Mesothelial cell of epicardium (in vitro differentiated cells): Measurements from ENCODE around the gene LBHD1. TPM values are rescaled to one million over a fixed set of nuclear protein-coding genes. Genes with fewer than 3 reads are reported as not detected.
A peak's percentile ranks its signal among the peaks of the same experiment; 100 is the strongest.
"Not testable (repeated sequence)": the region's sequence is repeated elsewhere in the genome, so short reads cannot be mapped to it uniquely, and the experiment has no call there.

Experiments
- DNase-seq, 2 experiments: peaks; one replicate each; pipeline ENCODE4 v3.0.0; 2021; ENCODE audit warnings: low spot score in 2 of 2; ENCODE audit not compliant: unreplicated experiment in 2 of 2
- H3K27ac Mint-ChIP-seq: 2 replicates; pipeline ENCODE4 v1.8.0; 2021; ENCODE audit warnings: mixed read lengths
- H3K27me3 Mint-ChIP-seq: 2 replicates; pipeline ENCODE4 v1.8.0; 2021; ENCODE audit warnings: low read depth, mixed read lengths
- H3K36me3 Mint-ChIP-seq: 2 replicates; pipeline ENCODE4 v1.8.0; 2021; ENCODE audit warnings: mixed read lengths
- H3K4me1 Mint-ChIP-seq: 2 replicates; pipeline ENCODE4 v1.8.0; 2021; ENCODE audit warnings: mixed read lengths
- H3K4me3 Mint-ChIP-seq: 2 replicates; pipeline ENCODE4 v1.8.0; 2021; ENCODE audit warnings: mild to moderate bottlenecking, moderate library complexity, mixed read lengths
- H3K9me3 Mint-ChIP-seq: 2 replicates; pipeline ENCODE4 v1.8.0; 2021; ENCODE audit warnings: mixed read lengths
- total RNA-seq: library from RNA; stranded (reverse); gene quantifications from 3 replicates; pipeline ENCODE4 v1.2.1, GENCODE V29; 2021
- TF ChIP-seq, protein P1 (sequence below): fragments of 200-600 bp; sonication (generic); IDR thresholded peaks from one replicate; pipeline ENCODE4 v1.5.0; 2021; ENCODE audit warnings: antibody characterized with exemption; ENCODE audit not compliant: unreplicated experiment

Gene LBHD1
- total RNA-seq, 1 donor from 2014 or later: 9.8 TPM

DNA sequence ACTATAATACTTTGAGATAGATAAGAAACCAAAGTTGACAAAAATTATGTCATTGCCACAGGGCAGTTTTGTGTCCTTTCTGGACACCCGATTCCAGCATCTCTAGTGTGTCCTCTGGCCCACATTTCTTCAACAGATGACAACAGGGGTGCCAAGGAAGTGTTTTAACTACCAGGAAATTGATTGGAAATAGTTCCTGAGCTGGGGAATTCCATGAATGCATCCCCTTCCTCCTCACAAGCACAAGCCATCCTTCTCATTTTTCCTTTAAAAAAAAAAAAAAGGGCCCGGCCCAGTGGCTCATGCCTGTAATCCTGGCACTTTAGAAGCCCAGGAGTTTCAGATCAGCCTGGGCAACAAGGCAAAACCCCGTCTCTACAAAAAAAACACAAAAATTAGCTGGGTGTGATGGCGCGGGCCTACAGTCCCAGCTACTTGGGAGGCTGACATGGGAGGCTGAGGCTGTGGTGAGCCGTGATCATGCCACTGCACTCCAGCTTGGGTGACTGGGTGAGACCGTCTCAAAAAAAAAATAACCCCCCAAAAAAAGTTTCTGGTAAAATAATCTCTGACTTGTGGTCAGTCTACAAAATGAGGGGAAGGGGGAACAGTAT, 49.5 kb downstream of the LBHD1 start:
- Mint-ChIP-seq H3K27me3 (no peaks in the 10 kb centered on the region), H3K4me3 (peak overlapping the region; percentile 92), H3K27ac (peak overlapping the region; percentile 97), H3K4me1 (peaks cover 23% of the 10 kb centered on the region), H3K9me3 (no peaks in the 10 kb centered on the region), H3K36me3 (peaks cover 19% of the 10 kb centered on the region)
- TF ChIP-seq, protein P1, sequence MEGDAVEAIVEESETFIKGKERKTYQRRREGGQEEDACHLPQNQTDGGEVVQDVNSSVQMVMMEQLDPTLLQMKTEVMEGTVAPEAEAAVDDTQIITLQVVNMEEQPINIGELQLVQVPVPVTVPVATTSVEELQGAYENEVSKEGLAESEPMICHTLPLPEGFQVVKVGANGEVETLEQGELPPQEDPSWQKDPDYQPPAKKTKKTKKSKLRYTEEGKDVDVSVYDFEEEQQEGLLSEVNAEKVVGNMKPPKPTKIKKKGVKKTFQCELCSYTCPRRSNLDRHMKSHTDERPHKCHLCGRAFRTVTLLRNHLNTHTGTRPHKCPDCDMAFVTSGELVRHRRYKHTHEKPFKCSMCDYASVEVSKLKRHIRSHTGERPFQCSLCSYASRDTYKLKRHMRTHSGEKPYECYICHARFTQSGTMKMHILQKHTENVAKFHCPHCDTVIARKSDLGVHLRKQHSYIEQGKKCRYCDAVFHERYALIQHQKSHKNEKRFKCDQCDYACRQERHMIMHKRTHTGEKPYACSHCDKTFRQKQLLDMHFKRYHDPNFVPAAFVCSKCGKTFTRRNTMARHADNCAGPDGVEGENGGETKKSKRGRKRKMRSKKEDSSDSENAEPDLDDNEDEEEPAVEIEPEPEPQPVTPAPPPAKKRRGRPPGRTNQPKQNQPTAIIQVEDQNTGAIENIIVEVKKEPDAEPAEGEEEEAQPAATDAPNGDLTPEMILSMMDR: no peak
- DNase-seq: no peak

- TF ChIP-seq, protein P1: no peak
- H3K4me3 Mint-ChIP-seq: peak within 1 kb of the TSS; percentile 92
- peak within 1 kb of the TSS; percentile 97 for H3K27ac Mint-ChIP-seq
These were observed 50.2 kb downstream of the LBHD1 start, which contains the start of gene B3GAT3 for GRCh38 chr11:62621567-62622470. Gene B3GAT3 (minus strand): TSS chr11:62621986. CDS start chr11:62621947, 39 bp downstream.

GRCh38 chr11:62621027-62621566, 51.0 kb downstream of the LBHD1 start:
- H3K27me3 Mint-ChIP-seq: no peaks in the 10 kb centered on the region
- no peaks in the 10 kb centered on the region for H3K9me3 Mint-ChIP-seq
- peaks cover 12% of the 10 kb centered on the region for H3K36me3 Mint-ChIP-seq
- H3K4me1 Mint-ChIP-seq: peaks cover 23% of the 10 kb centered on the region
- no peak for DNase-seq
- peak overlapping the region; percentile 92 for H3K4me3 Mint-ChIP-seq
- TF ChIP-seq, protein P1: no peak
- H3K27ac Mint-ChIP-seq: peak overlapping the region; percentile 94

More at GRCh38 chr11:62621567-62622470, 50.2 kb downstream of the LBHD1 start, which contains the start of gene B3GAT3:
- Mint-ChIP-seq H3K27me3 (no peaks in the 10 kb centered on the region), H3K36me3 (peaks cover 14% of the 10 kb centered on the region), H3K4me1 (peaks cover 23% of the 10 kb centered on the region), H3K9me3 (no peaks in the 10 kb centered on the region)
- peak; percentile 92 to 96 for DNase-seq

GRCh38 chr11:62616957-62617356, 55.1 kb downstream of the LBHD1 start:
- H3K27me3 Mint-ChIP-seq, H3K27ac Mint-ChIP-seq, H3K4me3 Mint-ChIP-seq, H3K9me3 Mint-ChIP-seq, DNase-seq, H3K36me3 Mint-ChIP-seq: not testable (repeated sequence)
- H3K4me1 Mint-ChIP-seq: peaks cover 20% of the 10 kb centered on the region

DNA sequence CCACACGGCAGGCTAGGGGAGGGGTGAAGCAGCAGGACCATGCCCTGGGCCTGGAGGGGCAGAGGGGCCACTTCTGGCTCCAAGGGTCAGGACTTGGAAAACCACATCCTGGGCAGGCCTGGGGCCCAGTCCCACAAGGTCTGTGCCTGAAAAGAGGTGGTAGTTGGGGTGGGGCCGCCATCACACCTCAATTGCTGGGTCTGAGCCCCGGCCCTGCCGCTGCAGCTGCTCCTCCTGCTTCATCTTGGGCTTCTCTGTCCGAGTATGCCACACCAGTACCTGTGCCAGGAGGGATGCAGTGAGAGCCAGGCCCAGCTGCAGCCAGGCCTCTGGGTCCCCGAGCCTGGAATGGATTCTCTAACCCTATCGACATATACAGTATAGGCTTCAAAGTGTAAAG, 56.5 kb downstream of the LBHD1 start:
- Mint-ChIP-seq H3K27ac (no peak overlapping the region), H3K4me1 (peaks cover 25% of the 10 kb centered on the region), H3K27me3 (no peaks in the 10 kb centered on the region), H3K36me3 (peaks cover 3% of the 10 kb centered on the region), H3K4me3 (no peak overlapping the region), H3K9me3 (no peaks in the 10 kb centered on the region)
- TF ChIP-seq, protein P1: no peak
- DNase-seq: no peak
